ENCODE results near the gene ANKRD12.

The ANKRD12 gene

DNA sequence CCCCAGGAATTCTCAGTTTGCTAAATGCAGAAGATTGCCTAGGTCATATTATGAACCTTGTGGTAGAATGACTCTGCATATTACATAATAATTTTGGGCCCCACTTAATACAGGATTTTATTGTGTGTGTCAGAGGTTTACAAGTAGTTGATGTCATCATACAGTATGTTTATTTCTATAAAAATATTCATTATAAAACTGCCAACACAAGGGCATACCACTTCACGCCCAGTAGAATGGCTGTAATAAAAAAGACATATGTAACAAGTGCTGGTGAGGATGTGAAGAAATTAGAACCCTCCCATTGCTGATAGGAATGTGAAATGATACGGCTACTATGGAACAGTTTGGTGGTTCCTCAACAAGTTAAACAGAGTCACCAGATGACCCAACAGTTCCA, 136.6 kb downstream of the ANKRD12 start:
- TF ChIP-seq, protein P1, sequence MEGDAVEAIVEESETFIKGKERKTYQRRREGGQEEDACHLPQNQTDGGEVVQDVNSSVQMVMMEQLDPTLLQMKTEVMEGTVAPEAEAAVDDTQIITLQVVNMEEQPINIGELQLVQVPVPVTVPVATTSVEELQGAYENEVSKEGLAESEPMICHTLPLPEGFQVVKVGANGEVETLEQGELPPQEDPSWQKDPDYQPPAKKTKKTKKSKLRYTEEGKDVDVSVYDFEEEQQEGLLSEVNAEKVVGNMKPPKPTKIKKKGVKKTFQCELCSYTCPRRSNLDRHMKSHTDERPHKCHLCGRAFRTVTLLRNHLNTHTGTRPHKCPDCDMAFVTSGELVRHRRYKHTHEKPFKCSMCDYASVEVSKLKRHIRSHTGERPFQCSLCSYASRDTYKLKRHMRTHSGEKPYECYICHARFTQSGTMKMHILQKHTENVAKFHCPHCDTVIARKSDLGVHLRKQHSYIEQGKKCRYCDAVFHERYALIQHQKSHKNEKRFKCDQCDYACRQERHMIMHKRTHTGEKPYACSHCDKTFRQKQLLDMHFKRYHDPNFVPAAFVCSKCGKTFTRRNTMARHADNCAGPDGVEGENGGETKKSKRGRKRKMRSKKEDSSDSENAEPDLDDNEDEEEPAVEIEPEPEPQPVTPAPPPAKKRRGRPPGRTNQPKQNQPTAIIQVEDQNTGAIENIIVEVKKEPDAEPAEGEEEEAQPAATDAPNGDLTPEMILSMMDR (IDR thresholded peaks at IDR 0.05): no peak
- no peak overlapping the region for H3K4me2 ChIP-seq (ENCODE audit: low read length)
- no peak overlapping the region for H3K9ac ChIP-seq
- no peaks in the 10 kb centered on the region for H3K27me3 ChIP-seq (ENCODE audit: control insufficient read depth, insufficient read depth, low read length)
- H3K27ac ChIP-seq: no peak overlapping the region
- H3K36me3 ChIP-seq (ENCODE audit: control insufficient read depth, insufficient read depth, low read length): no peaks in the 10 kb centered on the region
- H2AFZ ChIP-seq: no peak overlapping the region
- H3K4me3 ChIP-seq (ENCODE audit: low read depth, low read length): no peak overlapping the region
- no peaks in the 10 kb centered on the region for H3K79me2 ChIP-seq
- H3K4me1 ChIP-seq: no peaks in the 10 kb centered on the region
- no peaks in the 10 kb centered on the region for H3K9me3 ChIP-seq (ENCODE audit: control insufficient read depth, low read length)

DNA sequence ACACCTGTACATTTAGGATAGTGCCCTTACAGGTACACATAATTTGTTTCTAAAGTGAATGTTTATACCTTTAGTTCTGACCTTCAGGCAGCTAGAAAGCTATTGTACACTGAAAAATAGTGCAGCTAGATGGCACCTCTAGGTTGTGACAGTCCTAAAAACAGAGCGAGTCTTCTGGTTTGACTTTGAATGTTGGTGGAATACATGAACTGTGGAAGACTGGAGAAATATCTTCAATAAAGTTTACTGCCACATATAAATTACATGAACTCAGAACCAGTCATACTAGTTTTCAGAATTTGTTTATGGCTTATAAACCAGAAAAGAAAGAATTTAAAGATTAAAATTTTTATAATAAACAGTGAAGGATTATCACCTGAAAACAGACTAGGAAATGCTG, 139.3 kb downstream of the ANKRD12 start:
- H3K79me2 ChIP-seq: no peaks in the 10 kb centered on the region
- no peaks in the 10 kb centered on the region for H3K9me3 ChIP-seq (ENCODE audit: control insufficient read depth, low read length)
- H3K9ac ChIP-seq: no peak overlapping the region
- H3K36me3 ChIP-seq (ENCODE audit: control insufficient read depth, insufficient read depth, low read length): no peaks in the 10 kb centered on the region
- no peaks in the 10 kb centered on the region for H3K4me1 ChIP-seq
- H3K27ac ChIP-seq: no peak overlapping the region
- no peak overlapping the region for H3K4me2 ChIP-seq (ENCODE audit: low read length)
- TF ChIP-seq, protein P1 (IDR thresholded peaks at IDR 0.05): no peak
- H3K27me3 ChIP-seq (ENCODE audit: control insufficient read depth, insufficient read depth, low read length): no peaks in the 10 kb centered on the region
- no peak overlapping the region for H2AFZ ChIP-seq
- no peak overlapping the region for H3K4me3 ChIP-seq (ENCODE audit: low read depth, low read length)

DNA sequence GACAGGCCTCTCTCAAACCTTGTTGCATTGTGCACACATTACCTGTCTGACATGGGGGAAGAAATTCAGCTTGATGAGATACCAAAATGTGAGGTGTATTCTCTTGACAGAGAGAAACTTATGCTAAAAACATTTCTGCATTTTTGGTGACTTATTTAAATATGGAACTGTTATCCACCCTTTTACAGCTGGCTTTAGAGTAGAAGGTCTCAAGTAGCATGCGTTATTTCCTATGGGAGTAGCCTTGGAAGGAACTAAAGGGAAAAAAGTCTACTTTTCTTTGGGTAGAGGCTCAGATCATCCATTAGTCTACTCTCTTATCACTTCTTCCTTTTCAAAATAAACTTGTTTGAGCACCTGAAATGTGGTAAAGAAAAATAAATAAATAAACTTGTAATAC, 141.4 kb downstream of the ANKRD12 start:
- H3K4me2 ChIP-seq (ENCODE audit: low read length): no peak overlapping the region
- no peaks in the 10 kb centered on the region for H3K79me2 ChIP-seq
- H3K4me3 ChIP-seq (ENCODE audit: low read depth, low read length): no peak overlapping the region
- no peaks in the 10 kb centered on the region for H3K9me3 ChIP-seq (ENCODE audit: control insufficient read depth, low read length)
- no peaks in the 10 kb centered on the region for H3K4me1 ChIP-seq
- no peaks in the 10 kb centered on the region for H3K36me3 ChIP-seq (ENCODE audit: control insufficient read depth, insufficient read depth, low read length)
- H2AFZ ChIP-seq: no peak overlapping the region
- no peaks in the 10 kb centered on the region for H3K27me3 ChIP-seq (ENCODE audit: control insufficient read depth, insufficient read depth, low read length)
- no peak overlapping the region for H3K27ac ChIP-seq
- no peak overlapping the region for H3K9ac ChIP-seq
- TF ChIP-seq, protein P1 (IDR thresholded peaks at IDR 0.05): no peak

DNA sequence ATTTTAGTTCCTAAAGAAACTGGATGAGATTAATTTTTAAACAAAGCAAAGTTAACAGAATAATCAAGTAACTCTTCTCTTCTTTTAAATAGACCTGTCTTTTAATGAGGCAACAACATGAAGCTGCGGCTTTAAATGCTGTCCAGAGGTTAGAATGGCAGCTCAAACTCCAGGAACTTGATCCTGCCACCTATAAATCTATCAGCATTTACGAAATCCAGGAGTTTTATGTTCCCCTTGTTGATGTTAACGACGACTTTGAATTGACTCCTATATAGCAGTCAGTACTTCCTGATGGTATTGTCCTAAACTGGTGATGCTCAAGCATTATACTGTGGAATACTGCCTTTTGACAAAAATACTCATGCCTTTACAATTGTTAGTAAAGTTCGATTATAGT, 144.3 kb downstream of the ANKRD12 start:
- Histone ChIP-seq H3K4me3 (ENCODE audit: low read depth, low read length) (no peak overlapping the region), H2AFZ (no peak overlapping the region), H3K36me3 (ENCODE audit: control insufficient read depth, insufficient read depth, low read length) (no peaks in the 10 kb centered on the region), H3K9me3 (ENCODE audit: control insufficient read depth, low read length) (no peaks in the 10 kb centered on the region), H3K79me2 (no peaks in the 10 kb centered on the region), H3K27ac (no peak overlapping the region), H3K9ac (no peak overlapping the region), H3K27me3 (ENCODE audit: control insufficient read depth, insufficient read depth, low read length) (no peaks in the 10 kb centered on the region), H3K4me2 (ENCODE audit: low read length) (no peak overlapping the region), H3K4me1 (no peaks in the 10 kb centered on the region)
- TF ChIP-seq, protein P1 (IDR thresholded peaks at IDR 0.05): no peak

DNA sequence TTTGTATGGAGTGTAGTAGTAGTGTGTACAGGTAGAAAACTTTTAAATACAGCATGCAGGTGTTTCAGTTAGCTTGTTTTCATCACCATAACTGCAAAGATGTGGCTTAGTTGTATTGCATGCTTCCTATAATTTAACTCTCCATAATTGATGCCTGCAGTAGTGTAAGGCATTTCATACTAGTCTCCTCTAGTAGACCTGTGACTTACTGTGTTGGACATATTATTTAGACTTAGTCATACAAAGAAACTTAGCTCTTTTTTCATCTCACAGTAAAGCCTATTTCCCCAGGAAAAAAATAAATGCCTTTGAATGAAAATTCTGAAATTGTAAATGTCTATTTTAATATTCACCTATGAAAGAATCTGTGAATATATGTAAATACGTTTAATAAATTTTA, 145.2 kb downstream of the ANKRD12 start:
- TF ChIP-seq, protein P1 (IDR thresholded peaks at IDR 0.05): no peak

More for the DNA sequence above, 145.2 kb downstream of the ANKRD12 start:
- H3K27ac ChIP-seq: no peak overlapping the region
- H3K9ac ChIP-seq: no peak overlapping the region
- no peaks in the 10 kb centered on the region for H3K79me2 ChIP-seq
- H3K4me3 ChIP-seq (ENCODE audit: low read depth, low read length): no peak overlapping the region
- H3K4me1 ChIP-seq: no peaks in the 10 kb centered on the region
- no peak overlapping the region for H2AFZ ChIP-seq
- H3K4me2 ChIP-seq (ENCODE audit: low read length): no peak overlapping the region
- H3K27me3 ChIP-seq (ENCODE audit: control insufficient read depth, insufficient read depth, low read length): no peaks in the 10 kb centered on the region
- no peaks in the 10 kb centered on the region for H3K9me3 ChIP-seq (ENCODE audit: control insufficient read depth, low read length)
- no peaks in the 10 kb centered on the region for H3K36me3 ChIP-seq (ENCODE audit: control insufficient read depth, insufficient read depth, low read length)

Measured in parathyroid adenoma (tissue), 2 donors.